ENCODE results near the gene CUL4A. TPM values are rescaled to one million over a fixed set of nuclear protein-coding genes. Genes with fewer than 3 reads are reported as not detected.

The CUL4A gene
- total RNA-seq, 6 donors from 2014 or later = 54.4 to 346 (median 129) TPM

DNA sequence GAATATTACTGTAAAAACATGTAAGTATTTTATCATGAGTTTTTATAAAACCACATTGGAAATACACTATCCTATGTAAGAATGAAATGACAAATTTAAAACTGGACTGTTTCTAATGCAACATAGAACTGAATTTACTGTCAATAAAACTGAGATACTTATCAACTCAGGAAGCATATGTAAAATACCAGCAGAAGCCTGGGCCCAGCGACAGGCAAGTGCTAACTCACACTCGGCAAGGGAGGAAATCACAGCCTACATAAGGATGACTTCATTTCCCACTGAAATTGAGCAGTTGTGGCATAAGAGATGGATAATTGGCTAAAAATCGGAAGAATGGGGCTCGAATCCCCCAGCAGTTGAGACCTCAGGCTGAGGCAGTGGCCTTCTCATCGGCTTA lies 38.9 kb upstream of the CUL4A start:
- no peak overlapping the region for H3K27ac ChIP-seq
- 65 to 67% methylated on average over 5 of the region's 5 CpGs for WGBS, 2 donors
- no peaks in the 10 kb centered on the region for H3K4me1 ChIP-seq
- H3K9me3 ChIP-seq = no peaks in the 10 kb centered on the region
- peaks cover 2 to 32% (median 16%) of the 10 kb centered on the region in 4 donors for H3K36me3 ChIP-seq
- H3K27me3 ChIP-seq = no peaks in the 10 kb centered on the region
- ATAC-seq (ENCODE audit: low FRiP score in 2 of 2) (no peak), DNase-seq (no peak)
- TF ChIP-seq POLR2AphosphoS5 (IDR thresholded peaks at IDR 0.05) (no peak), EP300 (IDR thresholded peaks at IDR 0.05) (no peak), POLR2A (IDR thresholded peaks at IDR 0.05) (no peak)
- TF ChIP-seq, protein P1, sequence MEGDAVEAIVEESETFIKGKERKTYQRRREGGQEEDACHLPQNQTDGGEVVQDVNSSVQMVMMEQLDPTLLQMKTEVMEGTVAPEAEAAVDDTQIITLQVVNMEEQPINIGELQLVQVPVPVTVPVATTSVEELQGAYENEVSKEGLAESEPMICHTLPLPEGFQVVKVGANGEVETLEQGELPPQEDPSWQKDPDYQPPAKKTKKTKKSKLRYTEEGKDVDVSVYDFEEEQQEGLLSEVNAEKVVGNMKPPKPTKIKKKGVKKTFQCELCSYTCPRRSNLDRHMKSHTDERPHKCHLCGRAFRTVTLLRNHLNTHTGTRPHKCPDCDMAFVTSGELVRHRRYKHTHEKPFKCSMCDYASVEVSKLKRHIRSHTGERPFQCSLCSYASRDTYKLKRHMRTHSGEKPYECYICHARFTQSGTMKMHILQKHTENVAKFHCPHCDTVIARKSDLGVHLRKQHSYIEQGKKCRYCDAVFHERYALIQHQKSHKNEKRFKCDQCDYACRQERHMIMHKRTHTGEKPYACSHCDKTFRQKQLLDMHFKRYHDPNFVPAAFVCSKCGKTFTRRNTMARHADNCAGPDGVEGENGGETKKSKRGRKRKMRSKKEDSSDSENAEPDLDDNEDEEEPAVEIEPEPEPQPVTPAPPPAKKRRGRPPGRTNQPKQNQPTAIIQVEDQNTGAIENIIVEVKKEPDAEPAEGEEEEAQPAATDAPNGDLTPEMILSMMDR (IDR thresholded peaks at IDR 0.05) = no peak
- H3K4me3 ChIP-seq = no peak overlapping the region

DNA sequence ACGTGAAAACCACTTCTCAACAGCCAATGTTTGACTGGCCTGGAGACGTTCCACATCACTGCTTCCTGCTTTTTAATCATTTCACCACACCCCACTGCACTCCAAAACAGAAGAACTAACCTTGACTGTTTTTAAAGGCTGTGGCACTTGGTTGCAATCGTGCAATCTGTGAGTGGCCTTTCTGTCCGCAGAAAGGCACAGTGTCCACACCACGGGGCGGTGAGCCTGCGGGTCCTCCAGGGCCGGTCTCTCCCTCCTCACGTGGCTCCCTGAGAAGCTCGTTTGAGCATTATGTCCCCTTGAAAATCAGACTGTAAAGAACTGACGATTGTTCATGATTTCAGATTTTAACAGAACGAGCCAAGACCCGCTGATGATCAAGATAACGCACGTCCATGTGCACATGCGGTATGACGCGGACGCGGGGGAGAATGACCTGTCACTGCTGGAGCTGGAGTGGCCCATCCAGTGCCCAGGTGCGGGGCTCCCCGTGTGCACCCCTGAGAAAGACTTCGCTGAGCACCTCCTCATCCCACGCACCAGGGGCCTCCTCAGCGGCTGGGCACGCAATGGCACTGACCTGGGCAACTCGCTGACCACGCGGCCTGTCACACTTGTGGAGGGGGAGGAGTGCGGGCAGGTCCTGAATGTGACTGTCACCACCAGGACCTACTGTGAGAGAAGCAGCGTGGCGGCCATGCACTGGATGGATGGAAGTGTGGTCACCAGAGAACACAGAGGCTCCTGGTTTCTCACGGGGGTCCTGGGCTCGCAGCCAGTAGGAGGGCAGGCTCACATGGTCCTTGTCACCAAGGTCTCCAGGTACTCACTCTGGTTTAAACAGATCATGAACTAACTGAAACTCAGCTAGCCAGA lies 37.9 kb upstream of the CUL4A start:
- DNase-seq = peak in 1 of 2 donors; percentile 61
- Histone ChIP-seq H3K9me3 (no peaks in the 10 kb centered on the region), H3K36me3 (peaks cover 3 to 41% (median 24%) of the 10 kb centered on the region in 4 donors), H3K27me3 (no peaks in the 10 kb centered on the region), H3K27ac (no peak overlapping the region), H3K4me3 (no peak overlapping the region), H3K4me1 (no peaks in the 10 kb centered on the region)
- peak in 1 of 2 donors; percentile 16 for ATAC-seq (ENCODE audit: low FRiP score in 2 of 2)
- TF ChIP-seq EP300 (IDR thresholded peaks at IDR 0.05) = no peak
- TF ChIP-seq POLR2A (IDR thresholded peaks at IDR 0.05) = no peak
- TF ChIP-seq, protein P1 (IDR thresholded peaks at IDR 0.05) = no peak
- WGBS, 2 donors = 87 to 90% methylated on average over 31 to 34 of the region's 34 CpGs

DNA sequence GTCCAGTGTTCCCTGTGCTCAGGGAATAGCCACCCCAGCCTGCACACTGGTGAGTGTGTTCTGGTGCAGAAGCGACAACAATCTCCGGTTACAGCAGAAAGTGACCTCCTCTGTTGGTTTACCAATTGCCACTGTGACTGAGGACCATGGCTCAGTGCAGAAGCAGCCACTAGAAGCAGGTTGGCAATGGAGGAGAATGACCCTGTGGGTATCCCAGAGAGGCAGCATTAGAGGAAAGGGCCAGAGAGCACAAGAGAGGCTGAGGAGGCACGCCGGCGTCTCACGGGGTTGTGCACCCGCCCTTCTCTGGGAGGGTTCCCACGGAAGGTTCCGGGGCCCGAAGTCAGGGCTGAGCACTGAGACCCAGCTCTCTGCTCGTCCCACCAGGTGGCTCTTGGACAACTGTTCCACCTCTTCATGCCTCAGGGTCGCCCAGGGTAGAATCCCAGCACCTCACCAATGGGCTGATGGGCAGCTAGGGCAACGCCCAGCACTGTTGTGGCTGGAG lies 36.9 kb upstream of the CUL4A start:
- no peaks in the 10 kb centered on the region for H3K4me1 ChIP-seq
- DNase-seq (peak in 1 of 2 donors; percentile 55), ATAC-seq (ENCODE audit: low FRiP score in 2 of 2) (no peak)
- TF ChIP-seq POLR2AphosphoS5 (IDR thresholded peaks at IDR 0.05) (no peak), EP300 (IDR thresholded peaks at IDR 0.05) (no peak), POLR2A (IDR thresholded peaks at IDR 0.05) (no peak)
- TF ChIP-seq, protein P1 (IDR thresholded peaks at IDR 0.05) = no peak
- H3K9me3 ChIP-seq = no peaks in the 10 kb centered on the region
- H3K36me3 ChIP-seq = peaks cover 8 to 51% (median 32%) of the 10 kb centered on the region in 4 donors
- 92 to 98% methylated on average over 12 to 13 of the region's 13 CpGs for WGBS, 2 donors
- H3K27me3 ChIP-seq = no peaks in the 10 kb centered on the region
- H3K27ac ChIP-seq = no peak overlapping the region
- H3K4me3 ChIP-seq = no peak overlapping the region

DNA sequence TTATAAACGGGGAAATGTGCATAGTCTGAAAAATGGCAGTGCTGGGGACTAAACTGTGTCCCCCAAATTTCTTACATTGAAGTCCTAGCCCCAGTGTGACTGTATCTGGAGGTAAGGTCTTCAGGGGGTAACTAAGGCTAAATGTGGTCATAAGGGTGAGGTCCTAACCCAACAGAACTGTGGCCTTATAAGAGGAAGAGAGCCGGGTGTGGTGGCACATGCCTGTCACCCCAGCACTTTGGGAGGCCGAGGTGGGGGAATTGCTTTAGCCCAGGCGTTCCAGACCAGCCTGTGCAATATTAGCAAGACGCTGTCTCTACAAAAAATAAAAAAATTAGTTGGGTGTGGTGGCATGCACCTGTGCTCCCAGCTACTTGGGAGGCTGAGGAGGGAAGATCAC lies 33.1 kb upstream of the CUL4A start:
- Histone ChIP-seq H3K27ac (peak overlapping the region in 2 of 4 donors; percentile 11 to 17), H3K4me3 (no peak overlapping the region), H3K9me3 (no peaks in the 10 kb centered on the region), H3K36me3 (peaks cover 26 to 88% (median 63%) of the 10 kb centered on the region in 4 donors), H3K27me3 (no peaks in the 10 kb centered on the region), H3K4me1 (peaks cover 0 to 9% (median 0%) of the 10 kb centered on the region in 4 donors)
- DNase-seq = no peak
- WGBS, 2 donors = 63 to 76% methylated on average over 5 of the region's 5 CpGs
- ATAC-seq (ENCODE audit: low FRiP score in 2 of 2) = peak in 1 of 2 donors; percentile 67
- TF ChIP-seq EP300 (IDR thresholded peaks at IDR 0.05) (no peak), POLR2AphosphoS5 (IDR thresholded peaks at IDR 0.05) (no peak), POLR2A (IDR thresholded peaks at IDR 0.05) (no peak)
- TF ChIP-seq, protein P1 (IDR thresholded peaks at IDR 0.05) = no peak

All from upper lobe of left lung (tissue), 6 donors.